HCT116 (cell line): ENCODE results near the gene SNORC. TPM values are rescaled to one million over a fixed set of nuclear protein-coding genes. Genes with fewer than 3 reads are reported as not detected.

Source experiments
- ATAC-seq: fragments of 200-7000 bp; cut with Tn5 transposase; 2 replicates; pipeline ENCODE4 v1.9.1; 2020; ENCODE audit warnings: mild to moderate bottlenecking, moderate library complexity
- BruUV-seq: library from RNA; stranded (reverse); fragments of 400-500 nt; replicated peaks from 2 replicates; lab custom pipeline; 2021; lab: Mats Ljungman, UMichigan
- CTCF ChIA-PET: fragments of 300-600 bp; sonication (Branson Sonifier 250); formaldehyde crosslinking; loops from one replicate; lab custom pipeline; 2021; ENCODE audit warnings: antibody characterized with exemption; lab: Charles Lee
- POLR2A ChIA-PET: fragments of 300-600, 350-600 bp; sonication (Branson Sonifier 250); formaldehyde crosslinking; loops from one replicate; lab custom pipeline; 2021; ENCODE audit warnings: antibody characterized with exemption; lab: Charles Lee
- RAD21 ChIA-PET, 2 experiments: fragments of 300-600 bp; sonication (Branson Sonifier 250); formaldehyde crosslinking; loops; one replicate each; lab custom pipeline; 2023; ENCODE audit warnings: low total read pairs in 2 of 2; ENCODE audit not compliant: uncharacterized antibody in 2 of 2, unreplicated experiment in 2 of 2, low non-redundant PET in 1 of 2; lab: Charles Lee
- DNase-seq: peaks from one replicate; pipeline ENCODE4 v3.0.0-alpha.2; 2010; ENCODE audit warnings: low read depth, low spot score
- H2AFZ ChIP-seq: fragments of 200-600 bp; shearing (Covaris generic), sonication (generic); 2 replicates; pipeline ENCODE4 v1.6.1; 2017; ENCODE audit warnings: low read depth, mixed run types, mixed read lengths, antibody characterized with exemption, low read length; ENCODE audit not compliant: poor library complexity, severe bottlenecking
- H3K27ac ChIP-seq: 2 replicates; pipeline ENCODE4 v1.5.1; 2012; ENCODE audit warnings: low read depth, low read length
- H3K27me3 ChIP-seq: fragments of 200-600 bp; sonication (generic); 2 replicates; pipeline ENCODE4 v1.6.1; 2016; ENCODE audit warnings: mixed run types, low read length, mixed read lengths; ENCODE audit not compliant: insufficient read depth
- H3K36me3 ChIP-seq, 2 experiments: fragments of 200-500 bp in 1 of 2; fragments of 200-600 bp in 1 of 2; sonication (Bioruptor generic) in 1 of 2; sonication (generic) in 1 of 2; 2 replicates each; pipeline versions ENCODE4 v1.5.1 to v1.6.1; 2014 to 2016; ENCODE audit warnings: low read length in 2 of 2, inconsistent platforms in 1 of 2, mixed read lengths in 1 of 2, mixed run types in 1 of 2; ENCODE audit not compliant: insufficient read depth in 2 of 2, control insufficient read depth in 1 of 2
- H3K4me1 ChIP-seq, 2 experiments: fragments of 200-600 bp in 1 of 2; sonication (generic) in 1 of 2; 2 replicates each; pipeline versions ENCODE4 v1.5.1 to v1.6.1; 2012 to 2017; ENCODE audit warnings: low read length in 2 of 2, inconsistent platforms in 1 of 2, mild to moderate bottlenecking in 1 of 2, mixed read lengths in 1 of 2, mixed run types in 1 of 2, moderate library complexity in 1 of 2; ENCODE audit not compliant: insufficient read depth in 2 of 2, control insufficient read depth in 1 of 2
- H3K4me2 ChIP-seq: fragments of 200-600 bp; sonication (generic); 2 replicates; pipeline ENCODE4 v1.6.1; 2017; ENCODE audit warnings: mixed run types, low read length, mixed read lengths
- H3K4me3 ChIP-seq, 2 experiments: fragments of 200-600 bp in 1 of 2; sonication (generic) in 1 of 2; replicated peaks in 1 of 2; 2 replicates each; pipeline ENCODE4 v1.5.1; 2011 to 2016; ENCODE audit warnings: low read length in 2 of 2, control low read depth in 1 of 2, low read depth in 1 of 2, mild to moderate bottlenecking in 1 of 2, mixed read lengths in 1 of 2, mixed run types in 1 of 2
- H3K79me2 ChIP-seq: fragments of 200-600 bp; sonication (generic); 2 replicates; pipeline ENCODE4 v1.6.1; 2017; ENCODE audit warnings: mild to moderate bottlenecking, mixed run types, low read length, moderate library complexity, mixed read lengths; ENCODE audit not compliant: insufficient read depth
- H3K9ac ChIP-seq: fragments of 200-600 bp; sonication (generic); 2 replicates; pipeline ENCODE4 v1.6.1; 2016; ENCODE audit warnings: low read length, mixed read lengths
- H3K9me2 ChIP-seq: fragments of 200-600 bp; sonication (generic), shearing (Covaris generic); 2 replicates; pipeline ENCODE4 v1.6.1; 2017; ENCODE audit warnings: mixed run types, mild to moderate bottlenecking, moderate library complexity; ENCODE audit not compliant: insufficient read depth
- H3K9me3 ChIP-seq, 2 experiments: fragments of 200-500 bp in 1 of 2; fragments of 200-600 bp in 1 of 2; sonication (Bioruptor generic) in 1 of 2; sonication (generic) in 1 of 2; 2 replicates each; pipeline ENCODE4 v1.6.1; 2014 to 2017; ENCODE audit warnings: low read length in 2 of 2, mixed read lengths in 2 of 2, inconsistent platforms in 1 of 2, low read depth in 1 of 2, mild to moderate bottlenecking in 1 of 2, mixed run types in 1 of 2, moderate library complexity in 1 of 2; ENCODE audit not compliant: control insufficient read depth in 1 of 2, insufficient read depth in 1 of 2
- H4K20me1 ChIP-seq: fragments of 200-600 bp; sonication (generic), shearing (Covaris generic); 2 replicates; pipeline ENCODE4 v1.6.1; 2017; ENCODE audit warnings: mixed run types, mild to moderate bottlenecking, moderate library complexity; ENCODE audit not compliant: insufficient read depth
- ATF3 ChIP-seq: IDR thresholded peaks from 2 replicates; pipeline ENCODE4 v1.6.1; 2012
- CBX3 ChIP-seq: IDR thresholded peaks from 2 replicates; pipeline ENCODE4 v1.6.1; 2012; ENCODE audit warnings: low read depth
- CTCF ChIP-seq, 3 experiments: fragments of 200-600 bp in 1 of 3; sonication (generic) in 1 of 3; IDR thresholded peaks in 2 of 3; conservative IDR thresholded peaks in 1 of 3; 2 replicates each; pipeline ENCODE4 v1.5.1; 2012 to 2017; ENCODE audit warnings: low read depth in 2 of 3, low read length in 2 of 3, antibody characterized with exemption in 1 of 3, borderline replicate concordance in 1 of 3, control low read depth in 1 of 3, mild to moderate bottlenecking in 1 of 3, mixed read lengths in 1 of 3, mixed run types in 1 of 3, moderate library complexity in 1 of 3; ENCODE audit not compliant: insufficient read depth in 1 of 3
- ELF1 ChIP-seq: IDR thresholded peaks from 2 replicates; pipeline ENCODE4 v1.6.1; 2012; ENCODE audit warnings: low read depth, borderline replicate concordance
- EZH2 ChIP-seq: fragments of 200-600 bp; sonication (generic); IDR thresholded peaks from 2 replicates; pipeline ENCODE4 v1.6.1; 2017; ENCODE audit warnings: antibody characterized with exemption, mixed run types
- FOSL1 ChIP-seq: IDR thresholded peaks from 2 replicates; pipeline ENCODE4 v1.6.1; 2012; ENCODE audit warnings: low read depth
- JUND ChIP-seq: IDR thresholded peaks from 2 replicates; pipeline ENCODE4 v1.6.1; 2012
- MAX ChIP-seq: IDR thresholded peaks from 2 replicates; pipeline ENCODE4 v1.6.1; 2012
- POLR2AphosphoS5 ChIP-seq: IDR thresholded peaks from 2 replicates; pipeline ENCODE4 v1.6.1; 2011; ENCODE audit warnings: mild to moderate bottlenecking, low read depth, low read length, moderate library complexity
- RAD21 ChIP-seq: IDR thresholded peaks from 2 replicates; pipeline ENCODE4 v1.6.1; 2012; ENCODE audit warnings: low read depth, mild to moderate bottlenecking
- SP1 ChIP-seq: IDR thresholded peaks from 2 replicates; pipeline ENCODE4 v1.6.1; 2012; ENCODE audit warnings: low read depth
- SRF ChIP-seq: IDR thresholded peaks from 2 replicates; pipeline ENCODE4 v1.6.1; 2012; ENCODE audit warnings: low read depth
- TCF7L2 ChIP-seq: IDR thresholded peaks from 2 replicates; pipeline ENCODE4 v1.7.0; 2011; ENCODE audit warnings: borderline replicate concordance, inconsistent platforms; ENCODE audit not compliant: insufficient read depth, insufficient read length; ENCODE audit errors: extremely low read depth
- YY1 ChIP-seq: IDR thresholded peaks from 2 replicates; pipeline ENCODE4 v1.6.1; 2011; ENCODE audit warnings: low read length, low read depth, moderate library complexity, mild to moderate bottlenecking; ENCODE audit not compliant: insufficient replicate concordance; ENCODE audit errors: extremely low read depth
- ZBTB33 ChIP-seq: IDR thresholded peaks from 2 replicates; pipeline ENCODE4 v1.6.1; 2011; ENCODE audit warnings: mild to moderate bottlenecking, low read length, moderate library complexity; ENCODE audit not compliant: insufficient replicate concordance; ENCODE audit errors: extremely low read depth
- ZFX ChIP-seq: fragments of 450-650 bp; IDR thresholded peaks from 2 replicates; pipeline ENCODE4 v1.6.1; 2017
- ZNF274 ChIP-seq: fragments of 200-500 bp; sonication (Bioruptor generic); IDR thresholded peaks from 2 replicates; pipeline ENCODE4 v1.6.1; 2014; ENCODE audit warnings: mild to moderate bottlenecking, low read depth, low read length, inconsistent platforms
- intact Hi-C: fragments of 100-400 bp; cut with micrococcal nuclease; formaldehyde crosslinking; loops from 2 replicates; pipeline ENCODE4 v1.10.0; 2022
- total RNA-seq: library from RNA; stranded (reverse); gene quantifications from one replicate; pipeline ENCODE4 v1.2.1, GENCODE V29; 2021; ENCODE audit not compliant: unreplicated experiment

Gene SNORC
- total RNA-seq, 1 experiment from 2014 or later: 14.0 TPM

- intact Hi-C loops: loop anchor here (5.0 kb wide), 1 partner anchor 125 kb away; no protein-coding TSS in a partner anchor
- peak overlapping the region; percentile 77 for H3K27ac ChIP-seq
- peak overlapping the region; percentile 82 for H3K4me2 ChIP-seq
- peak overlapping the region; percentile 26 to 31 for H3K4me3 ChIP-seq
- peak; percentile 95 for ATAC-seq
- no peaks in the 10 kb centered on the region for H3K27me3 ChIP-seq
- RAD21 ChIA-PET: interaction anchor here in 1 of 2 experiments (1.0 kb wide), 1 partner anchor 127 kb away, joined by 3 read pairs; no protein-coding TSS in a partner anchor
- peak overlapping the region; percentile 59 for H3K9ac ChIP-seq
- POLR2A ChIA-PET: interaction anchor here (1.0 to 1.7 kb wide), 4 partner anchors 9 to 127 kb away, joined by 4 to 10 read pairs (median 6); no protein-coding TSS in a partner anchor
- H4K20me1 ChIP-seq: no peaks in the 10 kb centered on the region
- H3K79me2 ChIP-seq: no peaks in the 10 kb centered on the region
- H3K36me3 ChIP-seq: no peaks in the 10 kb centered on the region
- no peaks in the 10 kb centered on the region for H3K9me3 ChIP-seq
- no TSS peak for BruUV-seq
- no peak overlapping the region for H2AFZ ChIP-seq
- peaks cover 16 to 34% of the 10 kb centered on the region in 2 experiments for H3K4me1 ChIP-seq
- CTCF ChIA-PET: no interaction called here
- DNase-seq: peak; percentile 83
- no peaks in the 10 kb centered on the region for H3K9me2 ChIP-seq
- TF ChIP-seq POLR2AphosphoS5: peak; percentile 73
- peak; percentile 98 for TF ChIP-seq JUND
- peak; percentile 55; the same call in 1 of the 2 replicates for TF ChIP-seq ZFX
- peak; percentile 65 for TF ChIP-seq MAX
- peak; percentile 98 for TF ChIP-seq FOSL1
- no peak for TF ChIP-seq ATF3
- no peak for TF ChIP-seq ELF1
- TF ChIP-seq ZNF274: no peak
- TF ChIP-seq RAD21: peak; percentile 42; the same call in 1 of the 2 replicates
- TF ChIP-seq YY1: peak; percentile 63
- TF ChIP-seq TCF7L2: peak; percentile 91
- peak; percentile 64 for TF ChIP-seq ZBTB33
- peak; percentile 94 for TF ChIP-seq SP1
- TF ChIP-seq EZH2: no peak
- TF ChIP-seq SRF: peak; percentile 89
- TF ChIP-seq CTCF (IDR thresholded peaks at IDR 0.05 in 2 of 3, conservative IDR thresholded peaks at IDR 0.05 in 1 of 3; ENCODE audit: borderline replicate concordance in 1 of 3, insufficient read depth in 1 of 3, low read depth in 2 of 3, low read length in 2 of 3): no peak
- peak; percentile 87 for TF ChIP-seq CBX3
Observed at GRCh38 chr2:232901736-232902578, 31.9 kb downstream of the SNORC start.
